Stimulated activated CD4-positive, alpha-beta T cell treated with anti-CD3 and anti-CD28 coated beads, TNF-alpha, amount 100 ng/mL, for 24 hours (primary cell): ENCODE measurements around the gene C1orf53.

ENCODE experiments used
- DNase-seq, 3 experiments: peaks; one replicate each; pipeline ENCODE4 v3.0.0-alpha.2; 2020; ENCODE audit warnings: low read depth in 3 of 3

The C1orf53 gene

GRCh38 chr1:197907846-197908616 lies 5.6 kb downstream of the C1orf53 start:
- DNase-seq: no peak

GRCh38 chr1:197908716-197909220 lies 6.3 kb downstream of the C1orf53 start:
- DNase-seq: no peak

- DNase-seq: no peak
Measured at GRCh38 chr1:197909384-197909783, 7.0 kb downstream of the C1orf53 start.

- DNase-seq: no peak
Measured at GRCh38 chr1:197910120-197910991, 7.9 kb downstream of the C1orf53 start.

- DNase-seq: no peak
Measured at GRCh38 chr1:197911111-197911856, 8.9 kb downstream of the C1orf53 start.

- DNase-seq: no peak
Measured at GRCh38 chr1:197911857-197912696, 9.6 kb downstream of the C1orf53 start.

GRCh38 chr1:197912739-197913494 lies 10.5 kb downstream of the C1orf53 start:
- DNase-seq: no peak

- no peak for DNase-seq
Measured at GRCh38 chr1:197913495-197914276, 11.3 kb downstream of the C1orf53 start.

GRCh38 chr1:197914510-197914909 lies 12.1 kb downstream of the C1orf53 start:
- DNase-seq: no peak

- no peak for DNase-seq
Measured at GRCh38 chr1:197915260-197915861, 12.9 kb downstream of the C1orf53 start.

- DNase-seq: no peak
Measured at GRCh38 chr1:197915862-197916499, 13.6 kb downstream of the C1orf53 start.

- no peak for DNase-seq
Measured at GRCh38 chr1:197916500-197916983, 14.1 kb downstream of the C1orf53 start.

GRCh38 chr1:197917805-197918651 lies 15.6 kb downstream of the C1orf53 start:
- no peak for DNase-seq

GRCh38 chr1:197918807-197919345 lies 16.4 kb downstream of the C1orf53 start:
- no peak for DNase-seq

GRCh38 chr1:197919346-197920066 lies 17.1 kb downstream of the C1orf53 start:
- DNase-seq: no peak

- no peak for DNase-seq
Measured at GRCh38 chr1:197920067-197920396, 17.6 kb downstream of the C1orf53 start.
